Hematopoietic multipotent progenitor cell (in vitro differentiated cells): ENCODE results near the gene IGF1R. TPM values are rescaled to one million over a fixed set of nuclear protein-coding genes. Genes with fewer than 3 reads are reported as not detected.

Source experiments
- DNase-seq, 3 donors: peaks; one replicate each; pipeline ENCODE4 v3.0.0-alpha.2; 2011 to 2015; ENCODE audit warnings: low read depth in 2 of 3, low spot score in 2 of 3
- total RNA-seq: library from RNA; depleted of rRNA; stranded (reverse); fragments of >200 nt; gene quantifications from one replicate; pipeline ENCODE4 v1.2.3, GENCODE V29; 2012

Gene IGF1R
- total RNA-seq, 1 donor = 81.9 TPM

DNA sequence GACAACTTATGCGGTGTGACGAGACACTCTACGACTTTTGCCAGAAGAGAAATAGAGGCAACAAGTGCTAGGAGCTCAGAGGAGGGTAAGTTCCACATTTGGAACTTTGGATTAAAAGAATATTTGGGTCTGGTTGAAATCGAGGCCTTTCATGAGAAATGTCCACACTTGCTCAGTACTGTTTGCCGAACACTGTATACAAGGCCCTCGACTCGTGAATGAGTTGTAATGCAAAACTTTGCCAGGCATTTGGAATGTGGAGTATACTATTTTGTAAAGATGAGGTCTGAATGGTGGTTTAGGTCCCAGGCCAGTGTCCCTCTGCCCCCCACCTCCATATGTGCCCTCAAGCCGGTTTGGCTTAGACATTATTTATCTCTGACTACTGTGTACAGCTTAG lies 73.9 kb downstream of the IGF1R start:
- no peak for DNase-seq

DNA sequence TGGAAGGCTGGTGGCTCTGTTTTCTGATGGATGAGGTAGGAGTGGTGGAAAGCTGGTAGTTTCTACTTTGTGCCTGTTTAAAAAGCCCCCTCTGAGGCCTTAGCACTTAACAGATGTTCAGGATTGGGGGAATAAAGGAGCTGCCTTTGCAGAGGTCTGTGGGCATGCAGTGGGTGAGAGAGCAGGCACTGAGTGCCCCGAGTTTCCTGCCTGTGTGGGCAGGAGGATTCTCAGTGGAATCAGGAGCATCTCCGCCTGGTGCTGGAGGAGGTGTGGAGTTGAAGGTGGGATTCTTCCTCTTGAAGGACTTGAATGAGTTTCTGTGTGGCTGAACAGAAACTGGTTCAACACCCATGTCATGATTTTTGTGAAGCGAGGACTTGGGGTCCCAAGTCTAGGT lies 74.3 kb downstream of the IGF1R start:
- DNase-seq = no peak

DNA sequence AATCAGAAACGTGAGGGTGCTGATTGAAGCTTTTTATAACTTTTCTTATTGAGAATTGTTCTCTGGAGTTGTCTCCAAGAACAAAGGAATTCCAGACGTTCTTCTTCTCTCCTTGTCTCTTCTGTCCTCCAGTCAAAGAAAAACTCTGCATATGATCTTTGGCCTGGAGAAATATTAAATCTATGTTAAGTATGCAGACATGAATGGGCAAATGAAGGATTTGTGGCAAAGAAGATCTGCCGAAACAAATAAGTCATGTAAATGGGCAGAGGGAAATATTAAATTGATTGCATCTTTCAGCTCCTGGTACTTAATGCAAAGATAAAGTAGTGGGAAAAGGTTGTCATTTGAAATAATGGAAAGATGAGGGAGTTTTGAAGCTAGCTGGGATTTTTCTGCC lies 74.9 kb downstream of the IGF1R start:
- no peak for DNase-seq

DNA sequence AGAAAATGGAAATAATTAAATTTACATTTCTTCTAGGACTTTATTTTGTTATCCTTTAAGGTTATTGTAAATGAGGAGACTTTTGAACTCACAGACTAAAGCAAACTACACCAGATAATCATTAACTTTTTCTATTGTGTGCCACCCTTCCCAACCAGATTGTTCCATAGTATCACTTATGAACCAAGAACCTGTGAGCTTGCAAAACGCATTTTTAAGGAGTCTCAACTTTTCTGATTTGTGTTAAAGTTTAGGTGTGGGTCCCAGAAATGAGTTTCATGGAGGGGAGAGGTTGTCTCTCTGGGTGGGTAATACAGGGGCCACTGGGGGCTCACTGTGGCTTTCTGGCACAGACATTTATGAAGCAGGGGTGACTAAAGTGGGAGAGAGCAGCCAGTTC lies 75.7 kb downstream of the IGF1R start:
- DNase-seq = no peak

DNA sequence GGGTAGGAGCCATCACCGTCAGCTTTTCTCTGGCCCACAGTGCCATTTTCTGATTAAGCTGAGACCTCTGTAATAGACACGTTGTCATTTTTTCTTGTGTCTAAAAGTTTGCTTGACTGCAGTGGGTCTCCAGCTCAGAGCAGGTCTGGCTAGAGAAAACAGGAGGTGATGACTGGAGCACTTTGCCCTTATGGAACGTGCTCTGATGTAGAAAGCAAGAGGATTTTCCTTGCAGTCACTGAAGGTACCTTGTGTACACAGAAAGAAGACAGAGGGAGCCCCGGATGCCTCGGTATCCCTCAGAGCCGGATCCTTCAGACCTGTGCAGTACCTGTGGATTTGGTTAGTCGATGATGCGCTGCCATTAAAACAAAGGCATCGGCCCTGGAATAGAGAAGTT lies 76.2 kb downstream of the IGF1R start:
- DNase-seq = no peak

DNA sequence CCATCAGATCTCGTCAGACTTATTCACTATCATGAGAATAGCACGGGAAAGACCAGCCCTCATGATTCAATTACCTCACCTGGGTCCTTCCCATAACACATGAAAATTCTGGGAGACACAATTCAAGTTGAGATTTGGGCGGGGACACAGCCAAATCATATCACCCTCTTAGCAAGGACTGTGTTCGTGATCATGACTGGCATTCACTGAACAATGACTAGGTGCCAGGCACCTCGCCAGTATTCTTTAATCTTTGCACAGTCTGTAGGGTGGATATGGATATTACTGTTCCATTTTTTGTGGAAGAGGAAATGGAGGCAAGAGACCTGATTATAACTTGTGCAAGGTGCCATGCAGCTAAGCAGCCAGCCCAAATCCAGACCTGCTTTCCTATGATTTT lies 77.5 kb downstream of the IGF1R start:
- DNase-seq = no peak

DNA sequence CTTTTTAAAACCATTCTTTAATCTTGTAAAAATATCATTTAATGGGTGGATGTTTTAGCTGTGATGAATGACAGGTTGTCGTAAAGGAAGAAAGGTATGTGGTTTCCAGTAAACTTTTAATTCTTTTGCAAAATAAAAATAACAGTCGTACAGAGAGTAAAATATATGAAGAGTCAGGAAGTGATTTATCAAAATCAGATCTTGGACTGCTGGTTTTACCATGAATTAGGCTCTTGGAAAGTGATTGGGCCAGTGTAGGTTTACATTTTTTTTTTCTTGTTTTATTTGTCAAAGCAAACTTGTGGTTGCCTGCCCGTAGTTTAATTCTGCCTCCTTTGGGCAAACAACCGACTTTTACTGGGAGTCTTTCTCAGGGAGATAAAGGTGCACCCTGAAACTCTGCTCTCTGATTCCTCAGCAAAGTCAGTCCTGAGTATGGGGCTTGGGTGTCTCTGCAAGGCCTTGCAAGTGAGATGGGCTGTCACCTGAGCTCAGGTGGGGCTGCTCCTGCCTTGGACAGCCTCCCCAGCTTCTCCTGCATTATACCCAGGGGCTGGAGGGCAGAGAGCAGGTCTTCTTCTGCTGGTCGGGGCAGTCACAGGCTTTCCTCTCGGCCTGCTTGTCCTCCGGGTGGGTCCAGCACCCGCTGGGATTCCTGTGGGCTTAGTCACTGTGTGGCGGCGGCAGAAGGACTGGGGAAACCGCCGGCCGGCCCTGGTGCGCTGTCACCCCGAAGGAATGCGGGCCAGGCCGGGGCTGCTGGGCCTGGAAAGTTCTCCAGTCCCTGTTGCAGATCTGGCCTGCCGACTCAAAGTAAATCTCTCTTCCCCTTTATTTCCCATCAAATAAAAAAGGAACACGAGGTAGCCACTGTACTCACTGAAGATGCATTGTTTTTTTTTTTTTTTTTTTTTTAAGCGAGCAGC lies 79.0 kb downstream of the IGF1R start:
- no peak for DNase-seq

DNA sequence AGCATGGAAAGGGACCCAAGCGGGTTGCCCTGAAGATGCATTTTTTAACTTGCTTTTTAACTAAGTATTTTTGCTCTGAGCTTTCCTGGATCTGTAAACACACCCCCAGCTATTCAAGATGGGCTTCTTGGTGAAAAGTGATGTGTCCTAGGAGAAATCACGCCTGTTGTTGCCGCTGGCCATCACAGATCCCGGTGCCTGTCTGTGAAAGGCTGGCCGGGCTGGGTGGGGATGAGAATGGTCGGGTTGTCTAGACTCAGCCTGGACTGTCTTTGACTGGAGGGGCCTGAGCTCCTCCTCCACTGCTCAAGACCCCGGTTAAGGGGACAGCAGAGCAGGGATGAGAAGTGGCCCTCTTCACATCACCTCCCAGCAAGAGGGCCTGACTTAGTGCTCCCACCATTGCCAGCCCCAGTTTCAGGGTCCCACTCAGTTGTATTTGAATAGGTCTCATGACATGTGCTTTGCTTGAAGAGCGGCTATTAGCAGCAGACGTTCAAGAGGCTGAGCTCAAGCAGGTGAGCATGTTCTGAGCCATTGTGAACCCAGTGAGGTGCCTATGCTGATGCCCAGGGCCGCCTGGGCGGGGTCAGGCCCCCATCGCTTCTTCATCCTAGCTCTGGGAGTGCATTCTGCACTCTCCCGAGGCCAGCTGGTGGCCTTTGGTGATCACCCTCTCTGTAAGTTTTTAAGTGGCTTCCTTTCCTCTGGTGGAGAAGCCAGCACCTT lies 79.9 kb downstream of the IGF1R start:
- DNase-seq = no peak

DNA sequence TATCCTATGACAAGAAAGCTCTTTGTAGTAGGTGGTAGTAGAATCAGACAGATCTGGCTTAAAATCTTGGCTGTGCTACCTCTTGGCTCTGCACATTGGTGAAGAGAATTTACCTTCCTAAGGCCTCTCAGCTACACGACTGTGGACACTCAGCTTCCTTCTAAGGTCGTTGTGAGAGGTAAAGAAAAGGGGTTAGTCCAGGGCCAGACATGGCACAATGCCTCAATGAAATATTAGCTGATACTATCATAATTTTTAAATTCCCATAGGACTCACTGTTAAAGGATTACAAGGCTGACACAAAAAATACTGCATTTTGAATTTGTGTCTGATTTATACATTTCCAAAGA lies 80.4 kb downstream of the IGF1R start:
- no peak for DNase-seq

DNA sequence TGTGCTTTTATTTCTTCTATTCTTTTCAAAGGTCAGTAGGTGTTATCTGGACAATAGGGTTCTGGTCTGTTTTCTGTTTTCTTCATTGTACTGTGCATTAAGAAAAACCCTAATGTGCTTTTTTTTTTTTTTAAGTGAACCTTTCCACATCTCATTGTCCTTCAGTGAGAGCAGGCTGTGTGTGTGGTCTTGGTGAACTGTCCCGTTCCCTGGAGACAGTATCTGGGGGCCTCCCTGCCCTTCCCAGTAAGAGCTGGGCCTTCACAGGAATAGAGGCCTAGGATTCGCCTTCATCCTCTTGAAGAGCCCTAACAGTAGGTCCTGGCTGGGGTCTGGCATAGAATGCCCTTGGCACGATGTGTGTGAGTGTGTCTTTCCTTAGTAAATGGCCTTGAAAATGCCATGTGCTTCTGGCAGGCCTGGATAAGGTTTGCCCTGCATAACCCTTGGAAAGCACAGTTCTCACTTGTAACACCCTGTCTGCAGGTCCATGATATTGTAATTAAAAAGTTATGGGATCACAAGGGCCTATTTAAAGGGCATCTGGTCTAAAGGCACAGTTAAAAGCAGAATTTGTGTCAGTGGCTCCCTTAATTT lies 81.2 kb downstream of the IGF1R start:
- DNase-seq = no peak

DNA sequence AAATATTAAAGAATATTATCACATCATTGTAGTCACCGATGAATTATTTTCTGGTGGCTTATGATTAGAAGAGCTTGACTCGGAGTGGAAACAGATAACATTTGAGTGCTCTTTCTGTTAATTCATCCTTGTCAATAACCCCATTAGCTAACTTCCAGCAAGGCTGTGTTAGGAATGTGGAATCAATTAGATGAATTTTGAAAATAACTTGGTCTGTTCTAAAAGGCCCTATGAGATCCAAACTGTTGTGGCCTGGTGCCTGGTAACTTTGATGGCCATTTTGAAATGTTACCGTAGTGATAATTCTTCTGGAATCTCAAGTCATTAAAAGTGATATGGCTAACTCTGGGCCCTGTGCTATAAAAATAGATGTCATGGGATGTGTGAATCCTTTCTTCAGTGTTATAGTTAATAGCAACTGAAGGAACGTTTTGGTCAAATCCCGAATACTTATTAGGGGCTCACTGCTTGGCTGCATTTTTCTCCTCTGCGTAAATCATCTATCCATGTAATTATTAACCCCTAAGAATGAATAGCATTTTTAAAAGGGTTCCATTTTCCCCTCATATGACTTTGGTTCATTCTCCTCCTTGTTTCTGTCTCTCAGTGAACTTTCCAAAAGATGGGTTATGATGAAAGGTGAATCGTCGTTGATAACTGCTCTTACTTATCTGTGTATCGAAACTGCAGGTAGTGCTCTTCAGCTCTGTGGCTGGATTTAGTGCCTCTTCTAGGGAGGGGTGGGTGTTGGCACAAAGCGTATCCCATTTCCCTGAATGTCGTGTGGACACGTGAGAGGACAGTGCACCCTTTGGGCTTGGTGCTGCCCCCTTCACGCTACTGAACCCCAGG lies 82.7 kb downstream of the IGF1R start:
- no peak for DNase-seq

DNA sequence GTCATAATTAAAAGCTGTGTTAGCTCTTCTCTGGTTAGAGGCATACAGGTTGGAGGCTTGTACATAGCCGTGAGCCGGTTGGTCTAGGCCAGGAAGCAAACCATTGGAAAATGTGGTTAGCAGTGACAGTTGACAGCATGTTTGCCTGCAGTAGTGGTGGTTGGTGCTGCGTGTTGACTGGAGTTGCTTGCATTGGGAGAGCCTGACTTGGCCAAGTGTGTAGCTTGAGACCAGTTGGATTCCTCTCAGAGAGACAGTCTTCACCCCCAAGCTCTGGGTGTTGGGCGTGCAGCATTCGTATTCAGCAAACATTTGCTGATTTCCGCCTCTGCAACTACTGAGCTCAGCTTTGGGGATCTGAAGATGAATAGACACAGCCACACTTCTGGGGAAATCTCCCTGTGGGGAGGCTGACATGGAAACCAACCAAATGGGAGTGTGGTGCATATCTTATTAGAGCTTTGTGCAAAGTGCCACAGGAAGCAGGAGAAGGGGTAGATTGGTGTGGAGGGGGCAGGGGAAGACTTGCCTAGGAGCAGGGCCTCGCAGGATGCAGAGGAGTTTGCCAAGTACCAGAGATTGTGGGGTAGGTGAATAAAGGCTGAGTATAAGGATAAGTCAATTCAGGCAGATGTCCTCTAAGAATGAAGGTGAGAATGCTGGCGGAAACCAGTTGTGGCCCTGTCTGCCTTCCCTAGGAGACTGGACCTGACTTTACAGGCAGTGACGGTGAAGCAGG lies 83.5 kb downstream of the IGF1R start:
- peak in 1 of 3 donors; percentile 34 for DNase-seq

DNA sequence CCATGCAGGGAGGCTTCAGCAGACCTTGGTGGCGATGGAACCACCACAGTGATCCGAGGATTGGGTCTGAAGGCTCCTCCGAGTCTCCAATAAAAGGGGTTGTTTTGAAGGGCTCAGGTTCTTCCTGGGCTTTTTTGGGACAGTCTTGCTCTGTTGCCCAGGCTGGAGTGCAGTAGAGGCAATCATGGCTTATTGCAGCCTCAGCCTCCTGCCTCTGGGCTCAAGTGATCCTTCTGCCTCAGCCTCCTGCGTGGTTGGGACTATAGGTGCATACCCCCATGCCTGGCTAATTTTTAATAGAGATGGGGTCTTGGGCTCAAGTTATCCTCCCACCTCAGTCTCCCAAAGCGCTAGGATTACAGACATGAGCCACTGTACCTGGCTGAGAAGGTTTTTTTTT lies 84.8 kb downstream of the IGF1R start:
- no peak for DNase-seq

DNA sequence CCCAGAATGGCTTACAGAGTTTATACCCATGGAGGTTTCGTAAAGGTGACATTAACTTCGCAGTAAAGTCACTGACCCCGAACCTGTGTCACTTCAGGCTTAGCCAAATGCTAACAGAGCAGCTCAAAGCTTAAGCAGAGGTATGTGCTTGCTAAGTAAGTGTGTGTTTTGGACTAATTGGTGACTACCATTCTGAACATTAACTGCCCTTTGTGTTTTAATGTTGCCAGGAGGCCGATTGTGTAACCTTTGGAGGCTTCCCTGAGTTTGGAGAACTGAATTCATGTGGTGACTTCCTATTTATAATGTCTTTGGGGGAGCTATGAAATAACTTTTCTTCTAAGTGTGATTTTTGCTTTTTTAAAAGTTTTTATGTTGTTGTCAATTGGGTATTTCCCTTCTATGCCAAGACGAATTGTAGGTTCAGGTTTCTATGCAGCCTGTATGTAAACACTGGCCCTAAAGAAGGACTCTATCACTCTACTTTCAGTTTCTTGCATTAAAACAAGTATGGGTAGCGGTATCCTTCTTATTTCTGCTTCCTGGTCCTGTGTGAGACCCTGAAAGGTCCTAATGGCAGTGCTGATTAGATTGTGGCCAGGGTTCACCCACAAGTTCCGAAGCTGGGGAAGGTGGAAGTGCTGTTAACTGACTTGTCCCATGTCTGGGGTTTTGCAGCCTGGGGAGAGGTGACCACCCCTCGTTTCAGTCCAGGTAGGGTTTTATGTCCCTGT lies 86.3 kb downstream of the IGF1R start:
- peak in 2 of 3 donors; percentile 29 to 56 for DNase-seq

DNA sequence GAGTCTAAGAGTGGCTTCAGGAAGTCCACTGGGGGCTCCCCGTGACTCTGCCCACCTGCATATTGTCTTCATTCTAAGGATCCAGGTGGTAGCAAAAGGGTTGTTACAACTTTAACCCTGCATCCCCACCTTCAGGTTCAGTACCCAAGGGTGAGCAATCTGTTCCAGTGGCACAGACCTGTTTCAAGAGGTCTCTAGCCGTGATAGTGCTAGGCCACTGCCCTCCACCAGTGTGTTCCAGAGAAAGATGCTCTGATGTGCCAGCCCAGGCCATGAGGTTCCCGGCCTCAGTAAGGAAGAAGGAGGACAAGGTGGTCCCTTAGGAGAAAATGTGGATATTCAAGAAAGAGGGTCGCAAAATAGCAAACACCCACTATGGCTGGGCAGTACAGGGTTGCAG lies 87.0 kb downstream of the IGF1R start:
- no peak for DNase-seq

DNA sequence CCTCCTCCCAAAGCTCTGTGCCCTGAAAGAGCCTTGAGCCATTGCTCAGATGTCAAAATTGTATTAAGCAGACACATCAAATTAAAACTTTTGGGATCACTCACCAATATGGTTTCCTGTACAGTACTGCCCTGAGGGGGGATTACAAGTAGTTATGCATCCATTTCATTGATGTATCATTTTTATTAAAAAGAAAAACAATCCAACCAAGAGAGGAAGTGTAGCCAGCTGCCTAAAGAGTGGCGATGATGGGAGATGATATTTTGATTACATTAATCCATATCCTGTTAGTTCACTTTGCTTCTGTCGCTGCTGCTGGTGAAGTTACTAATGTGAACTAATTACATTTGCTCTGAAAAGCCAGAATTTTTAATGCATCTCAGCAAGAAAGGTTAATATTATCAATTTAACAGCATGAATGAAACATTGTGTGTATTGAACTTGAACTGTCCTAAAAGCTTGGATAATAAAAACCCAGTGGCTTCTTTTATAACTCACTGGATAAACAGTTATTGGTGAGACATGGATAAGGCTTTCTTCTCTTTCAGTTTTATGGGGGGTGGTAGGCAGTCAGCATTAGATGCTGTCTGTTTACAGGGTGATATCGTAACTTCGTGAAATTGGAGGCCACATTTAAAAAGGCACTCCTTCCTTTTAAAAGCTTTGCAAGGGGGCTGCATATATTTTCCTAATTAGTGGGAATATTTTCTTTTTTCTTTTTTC lies 87.7 kb downstream of the IGF1R start:
- DNase-seq = no peak

DNA sequence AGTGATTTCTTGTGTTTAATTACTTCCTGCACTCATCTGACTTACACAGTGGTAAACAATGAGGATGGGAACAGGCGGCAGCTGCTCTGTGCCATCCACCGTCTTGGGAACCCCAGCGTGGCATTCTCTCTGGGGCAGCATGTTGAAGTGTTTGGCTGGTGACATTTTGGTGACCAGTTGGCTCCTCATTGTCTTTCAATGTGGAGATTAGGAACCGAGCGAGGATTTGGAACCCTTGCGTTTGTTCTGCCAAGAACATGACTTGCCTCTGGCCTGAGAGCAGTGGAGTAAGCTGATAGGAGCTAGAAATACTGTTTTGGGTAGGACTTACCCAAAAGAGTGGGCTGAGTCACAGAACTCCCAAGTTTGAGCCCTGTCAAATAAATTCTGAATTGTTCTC lies 88.8 kb downstream of the IGF1R start:
- no peak for DNase-seq

DNA sequence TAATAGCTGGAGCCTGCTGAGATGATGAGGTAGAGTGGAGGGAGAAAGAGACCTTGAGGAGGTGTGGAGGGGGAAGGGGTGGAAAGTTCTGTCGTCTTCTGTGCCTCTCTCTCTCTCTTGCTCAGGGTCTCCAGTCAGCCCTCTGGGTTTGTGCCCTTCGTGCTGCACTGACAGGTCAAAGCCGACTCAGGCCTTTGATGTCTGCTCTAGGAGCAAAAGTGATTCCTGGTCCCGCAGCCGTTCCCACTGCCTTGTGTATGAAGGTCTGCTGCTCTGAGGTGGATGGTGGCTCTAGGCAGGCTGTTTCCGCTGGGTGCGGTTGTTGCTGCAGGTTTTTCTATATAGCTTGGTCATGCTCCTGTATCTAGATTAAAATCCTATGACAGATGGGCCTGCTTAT lies 89.4 kb downstream of the IGF1R start:
- no peak for DNase-seq
